Measurements from ENCODE around the gene PXN. TPM values are rescaled to one million over a fixed set of nuclear protein-coding genes. Genes with fewer than 3 reads are reported as not detected.

The PXN gene
- 10 to 100 TPM; 33.0 to 39.1 TPM for total RNA-seq

GRCh38 chr12:120265473-120266179 is at the start of gene PXN:
Gene PXN (minus strand): TSS chr12:120265730. CDS start chr12:120265629, 101 bp downstream.
- ChIA-PET POLR2A (interaction anchor here (0.6 to 5.6 kb wide), 5 partner anchors 26 to 191 kb away, joined by 3 to 71 read pairs (median 13); partner anchors contain the start of genes RNU4-1, RNU4-2 and RPLP0), CTCF (interaction anchor here (0.6 to 11.1 kb wide), 10 partner anchors 12 to 203 kb away, joined by 3 to 268 read pairs (median 9); partner anchors contain the start of gene RPLP0)

- CTCF ChIA-PET = interaction anchor here (0.6 to 1.1 kb wide), 5 partner anchors 9 to 133 kb away, joined by 3 to 5 read pairs (median 3); partner anchors contain the start of gene RNU4-1
- POLR2A ChIA-PET = no interaction called here
Observed at GRCh38 chr12:120314220-120314619, 48.7 kb upstream of the PXN start.

GRCh38 chr12:120301962-120302815 is 36.7 kb upstream of the PXN start, which contains the start of gene SIRT4:
Gene SIRT4 (plus strand): TSS chr12:120302321. CDS start chr12:120303562, 1,241 bp downstream.
- ChIA-PET CTCF (interaction anchor here (0.6 to 2.3 kb wide), 10 partner anchors 10 to 1155 kb away, joined by 3 to 18 read pairs (median 4); partner anchors contain the start of genes RNU4-1 and RNU4-2), POLR2A (interaction anchor here (0.6 to 2.4 kb wide), 4 partner anchors 10 to 122 kb away, joined by 3 to 54 read pairs (median 5); partner anchors contain the start of genes RNU4-1, RNU4-2 and RPLP0)

- ChIA-PET POLR2A (interaction anchor here (0.6 to 4.8 kb wide), 15 partner anchors 10 to 286 kb away, joined by 3 to 192 read pairs (median 8); partner anchors contain the start of genes PXN, RPLP0, SIRT4 and SRSF9), CTCF (interaction anchor here (1.5 to 4.7 kb wide), 5 partner anchors 9 to 65 kb away, joined by 3 to 38 read pairs (median 9); partner anchors contain the start of gene SIRT4)
Observed at GRCh38 chr12:120292661-120293531, 27.4 kb upstream of the PXN start, which contains the start of gene RNU4-1. Gene RNU4-1 (minus strand): TSS chr12:120293237.

GRCh38 chr12:120292411-120292660 is 26.8 kb upstream of the PXN start:
- ChIA-PET POLR2A (interaction anchor here (0.6 to 4.8 kb wide), 14 partner anchors 10 to 285 kb away, joined by 3 to 192 read pairs (median 8); partner anchors contain the start of genes PXN, RPLP0, SIRT4 and SRSF9), CTCF (interaction anchor here (1.5 to 4.7 kb wide), 4 partner anchors 10 to 65 kb away, joined by 3 to 38 read pairs (median 14); partner anchors contain the start of gene SIRT4)

DNA sequence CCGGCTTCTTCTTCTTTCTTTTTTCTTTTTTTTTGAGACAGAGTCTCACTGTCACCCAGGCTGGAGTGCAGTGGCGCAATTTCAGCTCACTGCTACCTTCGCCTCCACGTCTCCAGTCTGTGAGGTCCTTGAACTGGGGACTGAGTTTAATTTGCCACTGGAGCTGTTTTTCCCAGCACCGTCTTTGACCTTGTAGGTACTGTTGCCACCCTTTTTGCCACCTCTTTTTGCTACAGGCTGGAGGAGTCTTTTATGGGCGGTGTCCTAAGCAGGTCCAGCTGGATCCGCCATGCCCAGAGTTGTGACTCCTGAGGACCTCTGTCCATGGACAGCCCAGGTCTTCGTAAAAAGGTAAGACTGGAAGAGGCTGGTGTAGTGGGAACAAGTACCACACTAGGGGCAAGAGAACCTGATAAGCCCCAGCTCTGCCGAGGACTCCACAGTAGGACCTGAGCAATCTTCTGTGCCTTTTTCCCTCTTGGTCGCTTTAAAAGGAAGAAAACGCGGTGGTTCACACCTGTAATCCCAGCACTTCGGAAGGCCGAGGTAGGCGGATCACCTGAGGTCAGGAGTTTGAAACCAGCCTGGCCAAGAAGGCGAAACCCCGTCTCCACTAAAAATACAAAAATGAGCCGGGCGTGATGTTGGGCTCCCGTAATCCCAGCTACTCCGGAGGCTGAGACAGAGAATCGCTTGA is 25.2 kb upstream of the PXN start:
- ChIA-PET POLR2A (interaction anchor here (0.5 to 4.8 kb wide), 33 partner anchors 10 to 1288 kb away, joined by 3 to 192 read pairs (median 6); partner anchors contain the start of genes C12orf43, COQ5, PXN and RAB35), CTCF (interaction anchor here (0.6 to 4.7 kb wide), 9 partner anchors 11 to 162 kb away, joined by 3 to 38 read pairs (median 4); partner anchors contain the start of genes RPLP0 and SIRT4)

DNA sequence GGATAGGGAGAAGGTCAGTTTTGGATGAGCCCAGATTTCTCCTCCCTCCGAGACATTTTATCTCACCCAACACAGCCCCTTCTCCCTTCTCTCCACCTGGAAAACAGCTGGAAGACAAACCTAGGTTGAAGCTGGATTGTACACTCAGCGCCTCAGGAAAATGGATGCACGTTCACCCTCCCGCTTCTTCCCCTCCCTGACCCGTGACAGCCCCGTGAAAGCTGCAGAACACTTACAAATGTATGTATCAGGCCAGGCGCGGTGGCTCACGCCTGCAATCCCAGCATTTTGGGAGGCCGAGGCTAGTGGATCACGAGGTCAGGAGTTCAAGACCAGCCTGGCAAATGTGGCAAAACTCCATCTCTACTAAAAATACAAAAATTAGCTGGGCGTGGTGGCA is 22.0 kb upstream of the PXN start:
- POLR2A ChIA-PET = interaction anchor here (1.3 kb wide), 1 partner anchor 86 kb away, joined by 4 read pairs; the partner anchor contains the start of gene RPLP0

DNA sequence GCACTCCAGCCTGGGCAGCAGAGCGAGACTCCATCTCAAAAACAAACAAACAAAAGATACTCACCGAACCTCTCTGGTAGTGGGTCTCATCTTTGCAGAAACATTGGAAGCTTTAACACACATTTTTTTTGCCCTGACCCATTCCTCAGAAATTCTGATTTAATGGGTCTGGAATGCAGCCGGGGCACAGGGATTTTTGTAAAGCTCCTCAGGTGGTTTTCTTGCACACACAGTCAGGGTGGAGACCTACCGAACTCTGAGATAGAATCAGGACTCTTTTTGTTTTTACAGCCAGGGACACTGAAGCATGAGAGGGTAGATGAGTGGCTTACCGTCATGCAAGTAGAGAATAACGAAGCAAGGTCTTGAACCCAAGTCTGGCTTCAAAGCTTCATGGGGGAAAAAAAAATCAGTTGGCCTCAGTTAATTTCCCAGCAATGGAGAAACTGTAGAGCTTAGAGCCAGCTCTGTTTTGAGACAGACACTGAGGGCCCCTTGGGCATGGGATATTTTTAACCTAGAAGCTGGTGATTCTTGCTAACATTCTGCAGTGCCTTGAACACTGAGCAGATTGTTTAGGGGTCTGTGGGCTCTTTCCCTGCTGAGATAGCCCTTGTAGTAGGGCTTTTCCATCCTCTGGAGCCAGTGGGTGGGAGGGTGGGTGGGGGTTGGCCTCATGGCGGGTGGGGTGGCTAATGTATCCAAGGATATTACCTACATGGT is 21.4 kb upstream of the PXN start:
- POLR2A ChIA-PET = interaction anchor here (1.3 kb wide), 1 partner anchor 86 kb away, joined by 4 read pairs; the partner anchor contains the start of gene RPLP0
- CTCF ChIA-PET = interaction anchor here (1.0 to 1.5 kb wide), 3 partner anchors 25 to 215 kb away, joined by 3 to 8 read pairs (median 4); no protein-coding TSS in a partner anchor

More for the DNA sequence above, 22.0 kb upstream of the PXN start:
- CTCF ChIA-PET = interaction anchor here (0.6 to 1.5 kb wide), 4 partner anchors 26 to 1098 kb away, joined by 3 to 8 read pairs (median 4); no protein-coding TSS in a partner anchor

GRCh38 chr12:120284381-120284780 is 18.9 kb upstream of the PXN start:
- ChIA-PET CTCF (interaction anchor here (3.3 kb wide), 1 partner anchor 56 kb away, joined by 11 read pairs; no protein-coding TSS in a partner anchor), POLR2A (no interaction called here)

- POLR2A ChIA-PET = interaction anchor here (0.7 kb wide), 2 partner anchors 65 to 72 kb away, joined by 3 to 6 read pairs; no protein-coding TSS in a partner anchor
- CTCF ChIA-PET = interaction anchor here (0.7 to 3.3 kb wide), 4 partner anchors 10 to 88 kb away, joined by 3 to 11 read pairs (median 4); partner anchors contain the start of gene PXN
Observed at GRCh38 chr12:120283318-120283717, 17.8 kb upstream of the PXN start.

DNA sequence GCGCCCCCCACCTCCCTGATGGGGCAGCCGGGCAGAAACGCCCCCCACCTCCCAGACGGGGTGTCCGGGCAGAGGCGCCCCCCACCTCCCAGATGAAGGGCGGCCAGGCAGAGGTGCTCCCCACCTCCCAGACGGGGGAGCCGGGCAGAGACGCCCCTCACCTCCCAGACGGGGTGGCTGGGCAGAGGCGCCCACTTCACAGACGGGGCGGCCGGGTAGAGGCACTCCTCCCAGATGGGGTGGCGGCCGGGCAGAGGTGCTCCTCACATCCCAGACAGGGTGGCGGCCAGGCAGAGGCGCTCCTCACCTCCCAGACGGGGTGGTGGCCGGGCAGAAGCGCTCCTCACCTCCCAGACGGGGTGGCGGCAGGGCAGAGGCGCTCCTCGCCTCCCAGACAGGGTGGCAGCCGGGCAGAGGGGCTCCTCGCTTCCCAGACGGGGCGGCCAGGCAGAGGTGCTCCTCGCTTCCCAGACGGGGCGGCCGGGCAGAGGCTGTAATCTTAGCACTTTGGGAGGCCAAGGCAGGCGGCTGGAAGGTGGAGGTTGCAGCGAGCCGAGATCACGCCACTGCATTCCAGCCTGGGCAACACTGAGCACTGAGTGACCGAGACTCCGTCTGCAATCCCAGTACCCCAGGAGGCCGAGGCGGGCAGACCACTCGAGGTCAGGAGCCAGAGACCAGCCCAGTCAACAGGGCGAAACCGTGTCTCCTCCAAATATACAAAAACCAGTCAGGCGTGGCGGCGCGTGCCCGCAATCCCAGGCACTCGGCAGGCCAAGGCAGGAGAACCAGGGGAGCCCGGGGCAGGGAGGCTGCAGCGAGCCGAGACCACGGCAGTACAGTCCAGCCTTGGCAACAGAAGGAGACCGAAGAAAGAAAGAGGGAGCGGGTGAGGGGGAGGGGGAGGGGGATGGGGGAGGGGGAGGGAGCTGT is 12.9 kb upstream of the PXN start:
- CTCF ChIA-PET = no interaction called here
- POLR2A ChIA-PET = no interaction called here

- ChIA-PET CTCF (interaction anchor here (1.7 kb wide), 1 partner anchor 48 kb away, joined by 8 read pairs; no protein-coding TSS in a partner anchor), POLR2A (no interaction called here)
Observed at GRCh38 chr12:120276734-120277133, 11.2 kb upstream of the PXN start.

DNA sequence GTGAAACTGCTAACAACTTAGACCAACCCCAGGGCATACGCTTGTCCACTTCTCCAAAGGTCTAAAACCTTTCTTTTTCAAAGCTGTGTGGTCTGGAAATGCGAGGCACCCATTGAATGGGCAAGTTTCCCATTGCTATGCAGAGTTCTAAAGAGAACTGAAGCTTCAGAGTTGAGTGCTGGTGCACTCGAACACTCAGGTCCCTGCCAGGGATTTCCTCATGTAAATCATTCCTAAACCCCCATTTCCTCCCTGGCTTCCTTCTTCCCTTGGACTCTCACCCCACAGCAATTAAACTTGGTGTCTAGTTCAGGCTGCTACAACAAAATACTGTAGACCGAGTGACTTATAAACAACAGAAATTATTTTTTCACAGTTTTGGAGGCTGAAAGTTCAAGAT is 2.2 kb upstream of the PXN start:
- ChIA-PET CTCF (interaction anchor here (1.4 to 11.1 kb wide), 2 partner anchors 13 to 40 kb away, joined by 4 to 268 read pairs; no protein-coding TSS in a partner anchor), POLR2A (interaction anchor here (0.8 kb wide), 1 partner anchor 67 kb away, joined by 3 read pairs; the partner anchor contains the start of gene RPLP0)

DNA sequence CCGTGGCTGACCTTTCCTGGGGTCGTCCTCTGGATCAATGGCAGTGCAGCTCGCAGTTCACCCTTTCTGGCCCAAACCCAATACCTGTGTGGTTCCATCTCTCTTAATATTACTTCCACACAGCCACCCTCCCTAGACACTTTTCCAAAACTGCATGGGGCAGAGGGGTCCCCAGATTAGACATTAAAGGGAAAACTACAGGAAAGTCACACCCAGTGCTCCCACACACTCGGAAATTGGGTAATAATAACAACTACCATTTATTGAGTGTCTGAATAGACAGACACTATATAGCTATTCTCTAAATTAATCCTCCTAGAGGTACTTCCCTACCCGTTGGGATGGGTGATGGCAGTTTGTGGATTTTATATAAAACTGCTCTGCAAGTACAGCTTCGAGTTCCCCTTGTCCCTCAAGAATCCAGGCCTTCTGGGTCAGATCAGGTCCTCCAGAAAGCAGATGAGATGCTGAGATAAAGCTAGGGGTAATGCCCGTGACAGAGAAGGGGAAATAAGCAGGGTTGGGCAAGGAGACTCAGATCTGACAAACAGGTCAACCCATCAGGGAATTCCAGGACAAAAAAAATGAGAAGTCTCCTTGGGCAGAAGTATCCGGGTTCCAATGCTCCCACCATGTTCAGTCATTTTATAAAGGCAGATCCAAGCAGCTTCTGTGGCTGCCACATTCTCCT is 795 bp upstream of the PXN start:
- CTCF ChIA-PET = interaction anchor here (1.0 to 11.1 kb wide), 8 partner anchors 13 to 64 kb away, joined by 3 to 268 read pairs (median 11); partner anchors contain the start of genes RNU4-2 and RPLP0
- POLR2A ChIA-PET = interaction anchor here (2.4 to 5.6 kb wide), 3 partner anchors 26 to 65 kb away, joined by 13 to 71 read pairs (median 49); partner anchors contain the start of genes RNU4-1, RNU4-2 and RPLP0

All from activated CD8-positive, alpha-beta memory T cell treated with anti-CD3 and anti-CD28 coated beads for 36 hours (primary cell).